ENCODE data around the gene C17orf67.

The C17orf67 gene

DNA sequence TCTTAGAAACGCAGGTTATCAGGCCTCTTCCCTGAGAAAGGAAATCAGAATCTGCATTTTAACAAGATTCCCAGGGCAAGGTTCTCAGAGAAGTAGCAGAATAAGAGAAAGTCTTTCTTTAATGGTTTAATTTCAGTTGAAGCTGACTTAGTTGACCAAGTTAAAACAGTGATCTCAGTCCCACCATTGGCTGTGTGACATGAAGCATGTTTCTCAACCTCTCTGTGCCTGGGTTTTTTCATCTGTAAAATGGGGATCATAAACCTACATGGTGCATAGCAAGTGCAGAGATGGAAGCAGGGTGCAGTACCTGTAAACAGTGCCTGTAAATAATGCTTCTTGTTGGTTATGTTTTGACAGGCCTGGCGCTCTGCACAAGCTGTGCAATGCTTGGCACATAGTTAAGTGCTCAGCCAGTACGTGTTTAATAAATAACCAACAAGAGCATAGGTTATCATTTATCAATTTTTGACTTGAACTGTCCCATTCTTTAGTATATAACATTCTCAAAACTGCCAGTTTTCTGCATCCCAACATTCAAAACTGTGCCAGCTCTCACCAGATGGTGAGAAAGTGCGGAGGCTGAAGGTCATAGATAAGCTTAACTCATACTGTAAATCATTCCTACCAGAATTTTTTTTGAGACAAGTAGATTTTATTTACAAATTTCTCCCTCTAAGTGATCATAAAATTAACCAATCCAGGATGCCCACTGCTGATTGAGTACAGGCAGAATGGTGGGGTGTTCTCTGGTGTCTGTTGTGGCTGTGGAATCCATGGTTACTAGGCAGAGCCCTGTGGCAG is 6.9 kb downstream of the C17orf67 start:
- no peak for DNase-seq (ENCODE audit: low read depth)
- no peak overlapping the region for H3K4me3 ChIP-seq (ENCODE audit: low read depth, low read length)
- TF ChIP-seq MYC (IDR thresholded peaks at IDR 0.05; ENCODE audit: low read depth, low read length) (no peak), POLR2A (IDR thresholded peaks at IDR 0.05; ENCODE audit: extremely low read depth, insufficient read length) (no peak), MAX (IDR thresholded peaks at IDR 0.05; ENCODE audit: low read depth, low read length) (no peak)
- TF ChIP-seq, protein P1, sequence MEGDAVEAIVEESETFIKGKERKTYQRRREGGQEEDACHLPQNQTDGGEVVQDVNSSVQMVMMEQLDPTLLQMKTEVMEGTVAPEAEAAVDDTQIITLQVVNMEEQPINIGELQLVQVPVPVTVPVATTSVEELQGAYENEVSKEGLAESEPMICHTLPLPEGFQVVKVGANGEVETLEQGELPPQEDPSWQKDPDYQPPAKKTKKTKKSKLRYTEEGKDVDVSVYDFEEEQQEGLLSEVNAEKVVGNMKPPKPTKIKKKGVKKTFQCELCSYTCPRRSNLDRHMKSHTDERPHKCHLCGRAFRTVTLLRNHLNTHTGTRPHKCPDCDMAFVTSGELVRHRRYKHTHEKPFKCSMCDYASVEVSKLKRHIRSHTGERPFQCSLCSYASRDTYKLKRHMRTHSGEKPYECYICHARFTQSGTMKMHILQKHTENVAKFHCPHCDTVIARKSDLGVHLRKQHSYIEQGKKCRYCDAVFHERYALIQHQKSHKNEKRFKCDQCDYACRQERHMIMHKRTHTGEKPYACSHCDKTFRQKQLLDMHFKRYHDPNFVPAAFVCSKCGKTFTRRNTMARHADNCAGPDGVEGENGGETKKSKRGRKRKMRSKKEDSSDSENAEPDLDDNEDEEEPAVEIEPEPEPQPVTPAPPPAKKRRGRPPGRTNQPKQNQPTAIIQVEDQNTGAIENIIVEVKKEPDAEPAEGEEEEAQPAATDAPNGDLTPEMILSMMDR (IDR thresholded peaks at IDR 0.05; ENCODE audit: low read depth, low read length): no peak

GRCh38 chr17:56824503-56824902 is 9.2 kb downstream of the C17orf67 start:
- no peak overlapping the region for H3K4me3 ChIP-seq (ENCODE audit: low read depth, low read length)
- no peak for DNase-seq (ENCODE audit: low read depth)
- TF ChIP-seq POLR2A (IDR thresholded peaks at IDR 0.05; ENCODE audit: extremely low read depth, insufficient read length) (no peak), MAX (IDR thresholded peaks at IDR 0.05; ENCODE audit: low read depth, low read length) (no peak), MYC (IDR thresholded peaks at IDR 0.05; ENCODE audit: low read depth, low read length) (no peak)
- TF ChIP-seq, protein P1 (IDR thresholded peaks at IDR 0.05; ENCODE audit: low read depth, low read length): no peak

DNA sequence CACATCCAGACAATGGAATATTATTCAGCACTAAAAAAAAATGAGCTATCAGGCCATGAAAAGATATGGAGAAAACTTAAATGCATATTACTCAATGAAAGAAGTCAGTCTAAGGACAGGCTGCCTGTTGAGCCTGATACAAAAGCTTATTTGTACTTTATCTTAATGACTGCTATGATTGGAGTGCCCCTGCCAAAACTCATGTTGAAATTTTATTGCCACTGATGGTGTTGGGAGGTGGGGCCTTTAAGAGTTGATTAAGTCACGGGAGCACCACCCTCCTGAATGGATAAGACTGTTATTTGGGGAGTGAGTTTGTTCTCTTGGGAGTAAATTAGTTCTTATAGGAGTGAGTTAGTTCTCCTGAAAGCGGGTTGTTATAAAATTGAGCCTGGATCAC is 9.9 kb downstream of the C17orf67 start:
- TF ChIP-seq MYC (IDR thresholded peaks at IDR 0.05; ENCODE audit: low read depth, low read length) (no peak), MAX (IDR thresholded peaks at IDR 0.05; ENCODE audit: low read depth, low read length) (no peak), POLR2A (IDR thresholded peaks at IDR 0.05; ENCODE audit: extremely low read depth, insufficient read length) (no peak)
- TF ChIP-seq, protein P1 (IDR thresholded peaks at IDR 0.05; ENCODE audit: low read depth, low read length): no peak
- DNase-seq (ENCODE audit: low read depth): no peak
- H3K4me3 ChIP-seq (ENCODE audit: low read depth, low read length): no peak overlapping the region

GRCh38 chr17:56822725-56823124 is 11.0 kb downstream of the C17orf67 start:
- TF ChIP-seq MAX (IDR thresholded peaks at IDR 0.05; ENCODE audit: low read depth, low read length) (no peak), MYC (IDR thresholded peaks at IDR 0.05; ENCODE audit: low read depth, low read length) (no peak), POLR2A (IDR thresholded peaks at IDR 0.05; ENCODE audit: extremely low read depth, insufficient read length) (no peak)
- TF ChIP-seq, protein P1 (IDR thresholded peaks at IDR 0.05; ENCODE audit: low read depth, low read length): no peak
- DNase-seq (ENCODE audit: low read depth): no peak
- no peak overlapping the region for H3K4me3 ChIP-seq (ENCODE audit: low read depth, low read length)

DNA sequence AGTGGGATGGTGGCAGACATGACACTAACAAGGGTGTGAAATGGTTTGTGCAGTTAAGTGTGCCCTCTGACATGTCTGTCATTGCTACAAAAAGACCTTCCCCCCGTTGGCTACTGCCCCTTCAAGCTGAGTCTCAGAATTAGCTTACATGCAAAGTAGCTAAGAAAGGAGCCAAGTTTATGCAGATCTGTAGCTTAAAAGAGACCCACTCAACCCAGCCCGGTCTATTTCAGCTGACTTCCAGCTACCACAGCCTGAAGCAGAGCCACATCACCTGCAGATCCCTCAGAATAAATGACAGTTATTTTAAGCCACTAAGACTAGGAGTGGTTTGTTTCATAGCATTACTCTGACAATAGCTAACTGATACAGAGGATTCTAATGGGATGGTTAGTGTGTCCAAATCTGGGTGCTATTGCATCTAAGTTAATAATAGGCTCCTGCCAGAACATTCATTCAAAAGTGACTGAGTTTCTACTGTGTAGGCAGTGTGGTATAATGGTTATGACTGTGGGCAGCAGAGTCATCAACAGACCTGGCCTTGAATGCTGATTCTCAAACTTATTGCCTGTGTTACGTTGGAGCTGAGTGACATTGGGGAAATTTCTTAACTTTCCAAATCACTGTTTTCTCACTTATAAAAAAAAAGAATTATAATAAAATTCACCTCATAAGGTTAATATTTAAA is 11.7 kb downstream of the C17orf67 start:
- no peak overlapping the region for H3K4me3 ChIP-seq (ENCODE audit: low read depth, low read length)
- DNase-seq (ENCODE audit: low read depth): no peak
- TF ChIP-seq MAX (IDR thresholded peaks at IDR 0.05; ENCODE audit: low read depth, low read length): no peak
- no peak for TF ChIP-seq POLR2A (IDR thresholded peaks at IDR 0.05; ENCODE audit: extremely low read depth, insufficient read length)
- no peak for TF ChIP-seq MYC (IDR thresholded peaks at IDR 0.05; ENCODE audit: low read depth, low read length)
- TF ChIP-seq, protein P1 (IDR thresholded peaks at IDR 0.05; ENCODE audit: low read depth, low read length): no peak

Measured in NB4 (cell line).